Gastroesophageal sphincter (tissue), 4 donors: ENCODE results near the gene PCSK7. TPM values are rescaled to one million over a fixed set of nuclear protein-coding genes. Genes with fewer than 3 reads are reported as not detected.
"Not testable (repeated sequence)": the region's sequence is repeated elsewhere in the genome, so short reads cannot be mapped to it uniquely, and the experiment has no call there.

Experiments
- ATAC-seq: fragments of 150-250 bp; one replicate; pipeline ENCODE4 v1.9.1; 2016; ENCODE audit warnings: mild to moderate bottlenecking, moderate library complexity
- H3K27ac ChIP-seq, 4 donors: fragments of 200-600 bp; sonication (generic) in 3 of 4; 1 replicate in 3 of 4; 2 replicates in 1 of 4; pipeline ENCODE4 v1.5.1; 2016 to 2019
- H3K27me3 ChIP-seq: fragments of 200-600 bp; sonication (generic); one replicate; pipeline ENCODE4 v1.5.1; 2019
- H3K36me3 ChIP-seq, 2 donors: fragments of 200-600 bp; sonication (generic); one replicate each; pipeline ENCODE4 v1.5.1; 2019; ENCODE audit warnings: control low read depth in 1 of 2
- H3K4me1 ChIP-seq, 3 donors: fragments of 200-600 bp; sonication (generic); 1 replicate in 2 of 3; 2 replicates in 1 of 3; pipeline ENCODE4 v1.5.1; 2016 to 2019; ENCODE audit warnings: control low read depth in 2 of 3
- H3K4me3 ChIP-seq, 2 donors: fragments of 200-600 bp; sonication (generic); one replicate each; pipeline ENCODE4 v1.5.1; 2019; ENCODE audit warnings: mild to moderate bottlenecking in 1 of 2, moderate library complexity in 1 of 2
- H3K9me3 ChIP-seq, 3 donors: fragments of 200-600 bp; sonication (generic); one replicate each; pipeline ENCODE4 v1.5.1; 2017 to 2019; ENCODE audit warnings: control low read depth in 2 of 3
- EP300 ChIP-seq: sonication (generic); formaldehyde crosslinking; IDR thresholded peaks from one replicate; pipeline ENCODE4 v1.6.1; 2017; ENCODE audit warnings: antibody characterized with exemption, mild to moderate bottlenecking
- POLR2A ChIP-seq, 2 donors: fragments of 450-650 bp; IDR thresholded peaks; one replicate each; pipeline ENCODE4 v1.6.1; 2017; ENCODE audit warnings: antibody characterized with exemption in 2 of 2, mild to moderate bottlenecking in 2 of 2, moderate library complexity in 1 of 2
- POLR2AphosphoS5 ChIP-seq: sonication (generic); formaldehyde crosslinking; IDR thresholded peaks from one replicate; pipeline ENCODE4 v1.6.1; 2017; ENCODE audit warnings: antibody characterized with exemption
- WGBS, 2 donors: methylation state at CpG; one replicate each; pipeline ENCODE4 v1.1.5; 2018; ENCODE audit warnings: low coverage in 1 of 2; 5-methylcytosine and 5-hydroxymethylcytosine counted together
- total RNA-seq, 4 donors: library from RNA; depleted of rRNA; stranded (reverse); fragments of >200 nt; gene quantifications; one replicate each; pipeline ENCODE4 v1.1.0, GENCODE V29; 2016
- TF ChIP-seq, protein P1 (sequence below), 4 experiments: fragments of 200-600 bp in 2 of 4; fragments of 450-650 bp in 2 of 4; sonication (generic) in 1 of 4; IDR thresholded peaks; one replicate each; pipeline ENCODE4 v1.5.1; 2017 to 2019; ENCODE audit warnings: antibody characterized with exemption in 4 of 4, mild to moderate bottlenecking in 2 of 4, moderate library complexity in 2 of 4

Gene PCSK7
- total RNA-seq, 4 donors from 2014 or later = 28.9 to 40.5 (median 35.3) TPM

GRCh38 chr11:117273550-117274289 is 41.8 kb upstream of the PCSK7 start:
- peaks cover 0 to 39% of the 10 kb centered on the region in 2 donors for H3K36me3 ChIP-seq
- H3K27ac ChIP-seq = no peak overlapping the region
- no peaks in the 10 kb centered on the region for H3K4me1 ChIP-seq
- no peaks in the 10 kb centered on the region for H3K27me3 ChIP-seq
- no peak for ATAC-seq
- WGBS, 2 donors = 74 to 81% methylated on average over 6 to 9 of the region's 9 CpGs
- H3K4me3 ChIP-seq = no peak overlapping the region
- no peaks in the 10 kb centered on the region for H3K9me3 ChIP-seq
- TF ChIP-seq, protein P1, sequence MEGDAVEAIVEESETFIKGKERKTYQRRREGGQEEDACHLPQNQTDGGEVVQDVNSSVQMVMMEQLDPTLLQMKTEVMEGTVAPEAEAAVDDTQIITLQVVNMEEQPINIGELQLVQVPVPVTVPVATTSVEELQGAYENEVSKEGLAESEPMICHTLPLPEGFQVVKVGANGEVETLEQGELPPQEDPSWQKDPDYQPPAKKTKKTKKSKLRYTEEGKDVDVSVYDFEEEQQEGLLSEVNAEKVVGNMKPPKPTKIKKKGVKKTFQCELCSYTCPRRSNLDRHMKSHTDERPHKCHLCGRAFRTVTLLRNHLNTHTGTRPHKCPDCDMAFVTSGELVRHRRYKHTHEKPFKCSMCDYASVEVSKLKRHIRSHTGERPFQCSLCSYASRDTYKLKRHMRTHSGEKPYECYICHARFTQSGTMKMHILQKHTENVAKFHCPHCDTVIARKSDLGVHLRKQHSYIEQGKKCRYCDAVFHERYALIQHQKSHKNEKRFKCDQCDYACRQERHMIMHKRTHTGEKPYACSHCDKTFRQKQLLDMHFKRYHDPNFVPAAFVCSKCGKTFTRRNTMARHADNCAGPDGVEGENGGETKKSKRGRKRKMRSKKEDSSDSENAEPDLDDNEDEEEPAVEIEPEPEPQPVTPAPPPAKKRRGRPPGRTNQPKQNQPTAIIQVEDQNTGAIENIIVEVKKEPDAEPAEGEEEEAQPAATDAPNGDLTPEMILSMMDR (IDR thresholded peaks at IDR 0.05) = no peak
- TF ChIP-seq POLR2A (IDR thresholded peaks at IDR 0.05) = no peak
- no peak for TF ChIP-seq POLR2AphosphoS5
- TF ChIP-seq EP300 = no peak

DNA sequence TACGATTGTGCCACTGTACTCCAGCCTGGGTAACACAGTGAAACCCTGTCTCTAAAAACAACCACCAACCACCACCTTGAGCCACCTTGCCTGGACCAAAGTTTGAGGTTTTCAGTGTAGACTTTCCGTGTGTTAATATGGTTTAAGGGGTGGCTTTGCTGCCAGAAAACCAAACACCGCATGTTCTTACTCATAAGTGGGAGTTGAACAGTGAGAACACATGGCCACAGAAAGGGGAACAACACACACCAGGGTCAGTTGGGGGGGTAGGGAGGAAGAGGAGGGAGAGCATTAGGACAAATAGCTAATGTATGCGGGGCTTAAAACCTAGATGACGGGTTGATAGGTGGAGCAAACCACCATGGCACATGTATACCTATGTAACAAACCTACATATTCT is 40.3 kb upstream of the PCSK7 start:
- H3K36me3 ChIP-seq = peaks cover 0 to 52% of the 10 kb centered on the region in 2 donors
- H3K27me3 ChIP-seq, H3K9me3 ChIP-seq, H3K27ac ChIP-seq, H3K4me3 ChIP-seq, H3K4me1 ChIP-seq, ATAC-seq: not testable (repeated sequence)
- 83 to 98% methylated on average over 2 to 3 of the region's 5 CpGs for WGBS, 2 donors

DNA sequence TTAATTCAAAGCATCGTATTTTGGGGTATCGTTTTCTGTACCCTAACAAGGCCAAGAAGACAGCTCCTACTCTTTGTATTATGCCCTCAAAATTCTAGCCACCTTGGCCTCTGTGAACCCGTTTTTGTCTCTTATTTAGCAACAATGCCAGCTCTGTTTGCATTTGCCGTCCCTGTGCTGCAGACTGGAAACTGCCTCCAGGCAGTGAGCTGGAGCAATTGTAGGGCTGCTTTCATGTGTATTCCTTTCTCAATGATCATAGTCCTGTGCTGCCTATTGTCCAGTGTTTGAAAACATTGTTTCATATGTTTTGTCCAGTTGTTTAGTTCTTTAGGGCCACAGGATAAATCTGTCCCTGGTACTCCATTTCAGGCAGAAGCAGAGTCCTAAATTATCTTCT is 39.3 kb upstream of the PCSK7 start:
- Histone ChIP-seq H3K9me3 (no peaks in the 10 kb centered on the region), H3K27ac (no peak overlapping the region), H3K4me1 (no peaks in the 10 kb centered on the region), H3K27me3 (no peaks in the 10 kb centered on the region), H3K4me3 (no peak overlapping the region), H3K36me3 (peaks cover 0 to 59% of the 10 kb centered on the region in 2 donors)
- no peak for ATAC-seq
- no peak for TF ChIP-seq POLR2A (IDR thresholded peaks at IDR 0.05)
- no peak for TF ChIP-seq EP300
- no peak for TF ChIP-seq POLR2AphosphoS5
- TF ChIP-seq, protein P1 (IDR thresholded peaks at IDR 0.05) = no peak
- 87% methylated on average over 3 to 4 of the region's 4 CpGs for WGBS, 2 donors

- H3K9me3 ChIP-seq = no peaks in the 10 kb centered on the region
- TF ChIP-seq POLR2AphosphoS5 (no peak), POLR2A (IDR thresholded peaks at IDR 0.05) (no peak), EP300 (no peak)
- TF ChIP-seq, protein P1 (IDR thresholded peaks at IDR 0.05) = no peak
- peaks cover 0 to 66% of the 10 kb centered on the region in 2 donors for H3K36me3 ChIP-seq
- H3K27ac ChIP-seq = no peak overlapping the region
- ATAC-seq = no peak
- no peaks in the 10 kb centered on the region for H3K4me1 ChIP-seq
- H3K4me3 ChIP-seq = no peak overlapping the region
- H3K27me3 ChIP-seq = no peaks in the 10 kb centered on the region
- 82 to 95% methylated on average over 2 of the region's 2 CpGs for WGBS, 2 donors
Observed at GRCh38 chr11:117269856-117270255, 38.0 kb upstream of the PCSK7 start.

- Histone ChIP-seq H3K9me3 (no peaks in the 10 kb centered on the region), H3K36me3 (peaks cover 0 to 86% of the 10 kb centered on the region in 2 donors), H3K27ac (no peak overlapping the region), H3K4me3 (no peak overlapping the region), H3K27me3 (no peaks in the 10 kb centered on the region), H3K4me1 (no peaks in the 10 kb centered on the region)
- no peak for ATAC-seq
- 75 to 91% methylated on average over 1 to 2 of the region's 2 CpGs for WGBS, 2 donors
- no peak for TF ChIP-seq POLR2A (IDR thresholded peaks at IDR 0.05)
- TF ChIP-seq, protein P1 (IDR thresholded peaks at IDR 0.05) = no peak
- no peak for TF ChIP-seq POLR2AphosphoS5
- no peak for TF ChIP-seq EP300
Observed at GRCh38 chr11:117265745-117266144, 33.9 kb upstream of the PCSK7 start.

- peaks cover 0 to 95% of the 10 kb centered on the region in 2 donors for H3K36me3 ChIP-seq
- not testable (repeated sequence) for ATAC-seq
Observed at GRCh38 chr11:117264624-117265323, 32.9 kb upstream of the PCSK7 start.

More at GRCh38 chr11:117264624-117265323, 32.9 kb upstream of the PCSK7 start:
- not testable (repeated sequence) for H3K27ac ChIP-seq, H3K9me3 ChIP-seq, H3K27me3 ChIP-seq, H3K4me1 ChIP-seq, H3K4me3 ChIP-seq
- WGBS, 2 donors = 84 to 95% methylated on average over 5 to 6 of the region's 7 CpGs
